HCT116 (cell line): Measurements from ENCODE around the gene EHD1. TPM values are rescaled to one million over a fixed set of nuclear protein-coding genes. Genes with fewer than 3 reads are reported as not detected.

Experiments
- ATAC-seq: fragments of 200-7000 bp; cut with Tn5 transposase; 2 replicates; pipeline ENCODE4 v1.9.1; 2020; ENCODE audit warnings: mild to moderate bottlenecking, moderate library complexity
- BruUV-seq: library from RNA; stranded (reverse); fragments of 400-500 nt; replicated peaks from 2 replicates; lab custom pipeline; 2021; lab: Mats Ljungman, UMichigan
- CTCF ChIA-PET: fragments of 300-600 bp; sonication (Branson Sonifier 250); formaldehyde crosslinking; loops from one replicate; lab custom pipeline; 2021; ENCODE audit warnings: antibody characterized with exemption; lab: Charles Lee
- POLR2A ChIA-PET: fragments of 300-600, 350-600 bp; sonication (Branson Sonifier 250); formaldehyde crosslinking; loops from one replicate; lab custom pipeline; 2021; ENCODE audit warnings: antibody characterized with exemption; lab: Charles Lee
- RAD21 ChIA-PET, 2 experiments: fragments of 300-600 bp; sonication (Branson Sonifier 250); formaldehyde crosslinking; loops; one replicate each; lab custom pipeline; 2023; ENCODE audit warnings: low total read pairs in 2 of 2; ENCODE audit not compliant: uncharacterized antibody in 2 of 2, unreplicated experiment in 2 of 2, low non-redundant PET in 1 of 2; lab: Charles Lee
- DNase-seq: peaks from one replicate; pipeline ENCODE4 v3.0.0-alpha.2; 2010; ENCODE audit warnings: low read depth, low spot score
- H2AFZ ChIP-seq: fragments of 200-600 bp; shearing (Covaris generic), sonication (generic); 2 replicates; pipeline ENCODE4 v1.6.1; 2017; ENCODE audit warnings: low read depth, mixed run types, mixed read lengths, antibody characterized with exemption, low read length; ENCODE audit not compliant: poor library complexity, severe bottlenecking
- H3K27ac ChIP-seq: 2 replicates; pipeline ENCODE4 v1.5.1; 2012; ENCODE audit warnings: low read depth, low read length
- H3K27me3 ChIP-seq: fragments of 200-600 bp; sonication (generic); 2 replicates; pipeline ENCODE4 v1.6.1; 2016; ENCODE audit warnings: mixed run types, low read length, mixed read lengths; ENCODE audit not compliant: insufficient read depth
- H3K36me3 ChIP-seq, 2 experiments: fragments of 200-500 bp in 1 of 2; fragments of 200-600 bp in 1 of 2; sonication (Bioruptor generic) in 1 of 2; sonication (generic) in 1 of 2; 2 replicates each; pipeline versions ENCODE4 v1.5.1 to v1.6.1; 2014 to 2016; ENCODE audit warnings: low read length in 2 of 2, inconsistent platforms in 1 of 2, mixed read lengths in 1 of 2, mixed run types in 1 of 2; ENCODE audit not compliant: insufficient read depth in 2 of 2, control insufficient read depth in 1 of 2
- H3K4me1 ChIP-seq, 2 experiments: fragments of 200-600 bp in 1 of 2; sonication (generic) in 1 of 2; 2 replicates each; pipeline versions ENCODE4 v1.5.1 to v1.6.1; 2012 to 2017; ENCODE audit warnings: low read length in 2 of 2, inconsistent platforms in 1 of 2, mild to moderate bottlenecking in 1 of 2, mixed read lengths in 1 of 2, mixed run types in 1 of 2, moderate library complexity in 1 of 2; ENCODE audit not compliant: insufficient read depth in 2 of 2, control insufficient read depth in 1 of 2
- H3K4me2 ChIP-seq: fragments of 200-600 bp; sonication (generic); 2 replicates; pipeline ENCODE4 v1.6.1; 2017; ENCODE audit warnings: mixed run types, low read length, mixed read lengths
- H3K4me3 ChIP-seq, 2 experiments: fragments of 200-600 bp in 1 of 2; sonication (generic) in 1 of 2; replicated peaks in 1 of 2; 2 replicates each; pipeline ENCODE4 v1.5.1; 2011 to 2016; ENCODE audit warnings: low read length in 2 of 2, control low read depth in 1 of 2, low read depth in 1 of 2, mild to moderate bottlenecking in 1 of 2, mixed read lengths in 1 of 2, mixed run types in 1 of 2
- H3K79me2 ChIP-seq: fragments of 200-600 bp; sonication (generic); 2 replicates; pipeline ENCODE4 v1.6.1; 2017; ENCODE audit warnings: mild to moderate bottlenecking, mixed run types, low read length, moderate library complexity, mixed read lengths; ENCODE audit not compliant: insufficient read depth
- H3K9ac ChIP-seq: fragments of 200-600 bp; sonication (generic); 2 replicates; pipeline ENCODE4 v1.6.1; 2016; ENCODE audit warnings: low read length, mixed read lengths
- H3K9me2 ChIP-seq: fragments of 200-600 bp; sonication (generic), shearing (Covaris generic); 2 replicates; pipeline ENCODE4 v1.6.1; 2017; ENCODE audit warnings: mixed run types, mild to moderate bottlenecking, moderate library complexity; ENCODE audit not compliant: insufficient read depth
- H3K9me3 ChIP-seq, 2 experiments: fragments of 200-500 bp in 1 of 2; fragments of 200-600 bp in 1 of 2; sonication (Bioruptor generic) in 1 of 2; sonication (generic) in 1 of 2; 2 replicates each; pipeline ENCODE4 v1.6.1; 2014 to 2017; ENCODE audit warnings: low read length in 2 of 2, mixed read lengths in 2 of 2, inconsistent platforms in 1 of 2, low read depth in 1 of 2, mild to moderate bottlenecking in 1 of 2, mixed run types in 1 of 2, moderate library complexity in 1 of 2; ENCODE audit not compliant: control insufficient read depth in 1 of 2, insufficient read depth in 1 of 2
- H4K20me1 ChIP-seq: fragments of 200-600 bp; sonication (generic), shearing (Covaris generic); 2 replicates; pipeline ENCODE4 v1.6.1; 2017; ENCODE audit warnings: mixed run types, mild to moderate bottlenecking, moderate library complexity; ENCODE audit not compliant: insufficient read depth
- CBX3 ChIP-seq: IDR thresholded peaks from 2 replicates; pipeline ENCODE4 v1.6.1; 2012; ENCODE audit warnings: low read depth
- SRF ChIP-seq: IDR thresholded peaks from 2 replicates; pipeline ENCODE4 v1.6.1; 2012; ENCODE audit warnings: low read depth
- intact Hi-C: fragments of 100-400 bp; cut with micrococcal nuclease; formaldehyde crosslinking; loops from 2 replicates; pipeline ENCODE4 v1.10.0; 2022
- total RNA-seq: library from RNA; stranded (reverse); gene quantifications from one replicate; pipeline ENCODE4 v1.2.1, GENCODE V29; 2021; ENCODE audit not compliant: unreplicated experiment
- TF ChIP-seq, protein P1 (sequence below), 3 experiments: fragments of 200-600 bp in 1 of 3; sonication (generic) in 1 of 3; IDR thresholded peaks in 2 of 3; conservative IDR thresholded peaks in 1 of 3; 2 replicates each; pipeline ENCODE4 v1.5.1; 2012 to 2017; ENCODE audit warnings: low read depth in 2 of 3, low read length in 2 of 3, antibody characterized with exemption in 1 of 3, borderline replicate concordance in 1 of 3, control low read depth in 1 of 3, mild to moderate bottlenecking in 1 of 3, mixed read lengths in 1 of 3, mixed run types in 1 of 3, moderate library complexity in 1 of 3; ENCODE audit not compliant: insufficient read depth in 1 of 3
- TF ChIP-seq, protein P2 (sequence below): IDR thresholded peaks from 2 replicates; pipeline ENCODE4 v1.6.1; 2012

Gene EHD1
- total RNA-seq, 1 experiment from 2014 or later = 48.1 TPM

DNA sequence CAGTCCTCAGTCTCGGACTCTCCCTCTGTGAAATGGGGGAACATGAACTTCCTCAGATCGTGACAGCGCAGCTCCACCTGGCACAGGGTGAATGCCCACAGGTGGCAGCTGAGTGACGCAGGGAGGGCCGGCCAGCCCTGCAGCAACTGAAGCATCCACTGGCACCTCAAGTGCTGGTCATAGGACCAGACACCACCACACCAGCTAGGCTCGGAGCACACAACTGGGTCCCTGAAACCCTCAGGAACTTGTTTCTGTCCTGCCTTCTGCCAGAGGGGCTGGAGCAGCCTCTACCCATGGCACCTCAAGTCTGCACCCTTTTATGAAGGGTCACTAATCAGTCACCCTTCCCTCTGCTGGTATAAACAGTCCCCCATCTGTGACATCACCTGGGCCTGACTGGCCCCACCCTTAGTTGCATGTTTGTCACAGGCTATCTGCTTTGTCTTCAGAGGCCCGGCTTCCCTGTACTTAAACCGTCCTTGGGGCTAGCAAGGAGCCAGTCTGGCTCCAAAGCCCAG is 26.5 kb downstream of the EHD1 start:
- H3K27ac ChIP-seq = peak overlapping the region; percentile 64

More for the DNA sequence above, 26.5 kb downstream of the EHD1 start:
- H3K4me2 ChIP-seq = peak overlapping the region; percentile 53; the same call in 1 of the 2 replicates
- H3K36me3 ChIP-seq = peaks cover 0 to 25% of the 10 kb centered on the region in 2 experiments; a peak in 2 of 4 replicates
- no peak for ATAC-seq
- H3K9me2 ChIP-seq = no peaks in the 10 kb centered on the region
- H4K20me1 ChIP-seq = no peaks in the 10 kb centered on the region
- no peaks in the 10 kb centered on the region for H3K27me3 ChIP-seq
- ChIA-PET POLR2A (interaction anchor here (9.0 kb wide), 1 partner anchor 26 kb away, joined by 56 read pairs; the partner anchor contains the start of gene EHD1), RAD21 (no interaction called here)
- BruUV-seq = no TSS peak
- H3K4me1 ChIP-seq = peaks cover 88 to 98% of the 10 kb centered on the region in 2 experiments
- TF ChIP-seq CBX3 = no peak
- TF ChIP-seq, protein P1, sequence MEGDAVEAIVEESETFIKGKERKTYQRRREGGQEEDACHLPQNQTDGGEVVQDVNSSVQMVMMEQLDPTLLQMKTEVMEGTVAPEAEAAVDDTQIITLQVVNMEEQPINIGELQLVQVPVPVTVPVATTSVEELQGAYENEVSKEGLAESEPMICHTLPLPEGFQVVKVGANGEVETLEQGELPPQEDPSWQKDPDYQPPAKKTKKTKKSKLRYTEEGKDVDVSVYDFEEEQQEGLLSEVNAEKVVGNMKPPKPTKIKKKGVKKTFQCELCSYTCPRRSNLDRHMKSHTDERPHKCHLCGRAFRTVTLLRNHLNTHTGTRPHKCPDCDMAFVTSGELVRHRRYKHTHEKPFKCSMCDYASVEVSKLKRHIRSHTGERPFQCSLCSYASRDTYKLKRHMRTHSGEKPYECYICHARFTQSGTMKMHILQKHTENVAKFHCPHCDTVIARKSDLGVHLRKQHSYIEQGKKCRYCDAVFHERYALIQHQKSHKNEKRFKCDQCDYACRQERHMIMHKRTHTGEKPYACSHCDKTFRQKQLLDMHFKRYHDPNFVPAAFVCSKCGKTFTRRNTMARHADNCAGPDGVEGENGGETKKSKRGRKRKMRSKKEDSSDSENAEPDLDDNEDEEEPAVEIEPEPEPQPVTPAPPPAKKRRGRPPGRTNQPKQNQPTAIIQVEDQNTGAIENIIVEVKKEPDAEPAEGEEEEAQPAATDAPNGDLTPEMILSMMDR (IDR thresholded peaks at IDR 0.05 in 2 of 3, conservative IDR thresholded peaks at IDR 0.05 in 1 of 3; ENCODE audit: borderline replicate concordance in 1 of 3, insufficient read depth in 1 of 3, low read depth in 2 of 3, low read length in 2 of 3) = no peak
- no peak for TF ChIP-seq SRF
- TF ChIP-seq, protein P2, sequence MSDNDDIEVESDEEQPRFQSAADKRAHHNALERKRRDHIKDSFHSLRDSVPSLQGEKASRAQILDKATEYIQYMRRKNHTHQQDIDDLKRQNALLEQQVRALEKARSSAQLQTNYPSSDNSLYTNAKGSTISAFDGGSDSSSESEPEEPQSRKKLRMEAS = no peak
- TF ChIP-seq, all 23 proteins: peak for 0
- H3K79me2 ChIP-seq = peaks cover 21% of the 10 kb centered on the region
- no peak for DNase-seq
- H3K9ac ChIP-seq = peak overlapping the region; percentile 65
- no peak overlapping the region for H2AFZ ChIP-seq
- no peaks in the 10 kb centered on the region for H3K9me3 ChIP-seq
- no peak overlapping the region for H3K4me3 ChIP-seq
- intact Hi-C loops = no loop called here
- CTCF ChIA-PET = interaction anchor here (7.3 kb wide), 1 partner anchor 39 kb away, joined by 112 read pairs; no protein-coding TSS in a partner anchor
